Mammary epithelial cell (primary cell): ENCODE results near the gene HERPUD1.

Experiments
- EZH2 ChIP-seq: IDR thresholded peaks from 2 replicates; pipeline ENCODE4 v1.6.1; 2012; ENCODE audit warnings: low read length, inconsistent platforms, borderline replicate concordance
- TF ChIP-seq, protein P1 (sequence below), 2 donors: IDR thresholded peaks in 1 of 2; conservative IDR thresholded peaks in 1 of 2; 2 replicates each; pipeline ENCODE4 v1.5.1; 2011 to 2012; ENCODE audit warnings: inconsistent platforms in 2 of 2, low read length in 2 of 2, mild to moderate bottlenecking in 2 of 2, control low read depth in 1 of 2, low read depth in 1 of 2; ENCODE audit not compliant: insufficient read depth in 1 of 2; ENCODE audit errors: extremely low read depth in 1 of 2

GRCh38 chr16:56912746-56913708 lies 18.9 kb upstream of the HERPUD1 start:
- TF ChIP-seq, protein P1, sequence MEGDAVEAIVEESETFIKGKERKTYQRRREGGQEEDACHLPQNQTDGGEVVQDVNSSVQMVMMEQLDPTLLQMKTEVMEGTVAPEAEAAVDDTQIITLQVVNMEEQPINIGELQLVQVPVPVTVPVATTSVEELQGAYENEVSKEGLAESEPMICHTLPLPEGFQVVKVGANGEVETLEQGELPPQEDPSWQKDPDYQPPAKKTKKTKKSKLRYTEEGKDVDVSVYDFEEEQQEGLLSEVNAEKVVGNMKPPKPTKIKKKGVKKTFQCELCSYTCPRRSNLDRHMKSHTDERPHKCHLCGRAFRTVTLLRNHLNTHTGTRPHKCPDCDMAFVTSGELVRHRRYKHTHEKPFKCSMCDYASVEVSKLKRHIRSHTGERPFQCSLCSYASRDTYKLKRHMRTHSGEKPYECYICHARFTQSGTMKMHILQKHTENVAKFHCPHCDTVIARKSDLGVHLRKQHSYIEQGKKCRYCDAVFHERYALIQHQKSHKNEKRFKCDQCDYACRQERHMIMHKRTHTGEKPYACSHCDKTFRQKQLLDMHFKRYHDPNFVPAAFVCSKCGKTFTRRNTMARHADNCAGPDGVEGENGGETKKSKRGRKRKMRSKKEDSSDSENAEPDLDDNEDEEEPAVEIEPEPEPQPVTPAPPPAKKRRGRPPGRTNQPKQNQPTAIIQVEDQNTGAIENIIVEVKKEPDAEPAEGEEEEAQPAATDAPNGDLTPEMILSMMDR (conservative IDR thresholded peaks at IDR 0.05 in 1 of 2, IDR thresholded peaks at IDR 0.05 in 1 of 2; ENCODE audit: extremely low read depth in 1 of 2, insufficient read depth in 1 of 2, low read depth in 1 of 2, low read length in 2 of 2): no peak
- no peak for TF ChIP-seq EZH2
